Left lung (tissue), 10 donors: Measurements from ENCODE around the gene A4GALT. TPM values are rescaled to one million over a fixed set of nuclear protein-coding genes. Genes with fewer than 3 reads are reported as not detected.

Source experiments
- ATAC-seq: fragments of 200-7000 bp; cut with Tn5 transposase; one replicate; pipeline ENCODE4 v1.9.1; 2020; ENCODE audit warnings: moderate library complexity
- DNase-seq, 4 donors: peaks; one replicate each; pipeline ENCODE4 v3.0.0-alpha.2; 2013 to 2020
- H3K27ac ChIP-seq, 2 donors: fragments of 200-600 bp; sonication (generic) in 1 of 2; one replicate each; pipeline versions ENCODE4 v1.5.0 to v1.8.0; 2020 to 2021
- H3K27me3 ChIP-seq, 2 donors: fragments of 200-600 bp; sonication (generic) in 1 of 2; one replicate each; pipeline versions ENCODE4 v1.5.0 to v1.8.0; 2020 to 2021
- H3K36me3 ChIP-seq, 2 donors: fragments of 200-600 bp; sonication (generic) in 1 of 2; one replicate each; pipeline versions ENCODE4 v1.5.0 to v1.8.0; 2020 to 2021
- H3K4me1 ChIP-seq, 2 donors: fragments of 200-600 bp; one replicate each; pipeline ENCODE4 v1.8.0; 2021
- H3K4me3 ChIP-seq, 2 donors: fragments of 200-600 bp; sonication (generic) in 1 of 2; one replicate each; pipeline versions ENCODE4 v1.5.0 to v1.8.0; 2020 to 2021; ENCODE audit warnings: mild to moderate bottlenecking in 1 of 2
- H3K9me3 ChIP-seq, 2 donors: fragments of 200-600 bp; sonication (generic) in 1 of 2; one replicate each; pipeline versions ENCODE4 v1.5.0 to v1.8.0; 2020 to 2021
- intact Hi-C, 2 donors: fragments of 100-400 bp; cut with DNase I; formaldehyde crosslinking; loops; one replicate each; pipeline versions ENCODE4 v1.11.2 to v1.14.2; 2022
- polyA plus RNA-seq, 6 donors: library from polyadenylated mRNA; unstranded; fragments of 120-200 nt; gene quantifications; one replicate each; pipeline ENCODE4 v1.2.1, GENCODE V29; 2013; ENCODE audit not compliant: insufficient read length in 6 of 6
- total RNA-seq, 2 donors: library from RNA; stranded (reverse); fragmentation: NEBNext Ultra II Directional; extraction: Animal tissue kit (Norgen Biotek cat#: 25700); gene quantifications; one replicate each; pipeline ENCODE4 v1.2.1, GENCODE V29; 2021
- TF ChIP-seq, protein P1 (sequence below), 2 donors: fragments of 200-600 bp; sonication (generic) in 1 of 2; IDR thresholded peaks; one replicate each; pipeline versions ENCODE4 v1.5.0 to v1.8.0; 2021; ENCODE audit warnings: antibody characterized with exemption in 2 of 2
- donor health status: DM: no; HTN: yes; CAD: no.
- donor health status: DM: no; HTN: no; CAD: no.

Gene A4GALT
- total and polyA plus RNA-seq, 8 donors, result 1.9 to 21.3 (median 2.7) TPM

DNA sequence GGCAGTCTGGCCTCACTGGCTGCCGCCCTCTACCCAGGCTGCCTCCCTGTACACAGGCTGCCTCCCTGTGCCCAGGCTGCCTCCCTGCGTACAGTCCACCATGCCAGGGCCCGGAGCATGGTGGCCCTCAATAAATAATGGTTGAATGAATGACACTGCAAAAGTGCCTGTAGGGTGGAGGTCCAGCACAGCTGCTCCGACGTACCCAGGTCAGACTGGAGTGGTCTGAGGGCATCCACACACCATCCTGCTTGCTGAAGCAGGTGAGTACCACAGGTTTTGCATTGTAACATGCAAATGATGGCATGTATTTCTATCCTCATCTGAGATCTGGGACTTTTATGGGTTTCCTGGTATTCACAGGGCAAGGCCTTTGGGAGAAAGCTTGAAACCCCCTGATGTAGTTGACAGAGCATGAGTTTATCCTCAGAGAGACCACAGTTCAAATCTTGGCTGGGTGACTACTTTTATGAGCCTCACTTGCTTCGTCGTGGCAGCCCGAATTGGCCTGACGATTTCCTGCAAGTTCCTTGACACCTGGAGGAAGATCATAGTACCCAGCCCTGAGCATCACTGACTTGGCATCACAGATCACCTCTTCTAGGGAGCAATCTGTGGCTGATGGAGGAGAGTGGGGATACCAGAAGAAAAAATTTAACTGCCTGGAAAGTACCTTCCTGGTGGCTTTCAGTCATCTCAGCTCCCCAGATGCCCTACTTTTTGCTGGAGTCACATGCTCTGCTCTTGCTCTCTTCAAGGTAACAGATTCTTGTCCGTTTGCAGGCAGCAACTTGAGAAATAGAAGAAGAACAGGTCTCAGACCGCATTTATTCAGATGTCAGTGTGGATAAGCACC is 55.5 kb downstream of the A4GALT start:
- Histone ChIP-seq H3K27me3 (peaks cover 0 to 14% of the 10 kb centered on the region in 2 donors), H3K27ac (no peak overlapping the region), H3K9me3 (no peaks in the 10 kb centered on the region), H3K4me1 (peaks cover 0 to 11% of the 10 kb centered on the region in 2 donors), H3K36me3 (no peaks in the 10 kb centered on the region), H3K4me3 (no peak overlapping the region)
- intact Hi-C loops, result no loop called here
- TF ChIP-seq, protein P1, sequence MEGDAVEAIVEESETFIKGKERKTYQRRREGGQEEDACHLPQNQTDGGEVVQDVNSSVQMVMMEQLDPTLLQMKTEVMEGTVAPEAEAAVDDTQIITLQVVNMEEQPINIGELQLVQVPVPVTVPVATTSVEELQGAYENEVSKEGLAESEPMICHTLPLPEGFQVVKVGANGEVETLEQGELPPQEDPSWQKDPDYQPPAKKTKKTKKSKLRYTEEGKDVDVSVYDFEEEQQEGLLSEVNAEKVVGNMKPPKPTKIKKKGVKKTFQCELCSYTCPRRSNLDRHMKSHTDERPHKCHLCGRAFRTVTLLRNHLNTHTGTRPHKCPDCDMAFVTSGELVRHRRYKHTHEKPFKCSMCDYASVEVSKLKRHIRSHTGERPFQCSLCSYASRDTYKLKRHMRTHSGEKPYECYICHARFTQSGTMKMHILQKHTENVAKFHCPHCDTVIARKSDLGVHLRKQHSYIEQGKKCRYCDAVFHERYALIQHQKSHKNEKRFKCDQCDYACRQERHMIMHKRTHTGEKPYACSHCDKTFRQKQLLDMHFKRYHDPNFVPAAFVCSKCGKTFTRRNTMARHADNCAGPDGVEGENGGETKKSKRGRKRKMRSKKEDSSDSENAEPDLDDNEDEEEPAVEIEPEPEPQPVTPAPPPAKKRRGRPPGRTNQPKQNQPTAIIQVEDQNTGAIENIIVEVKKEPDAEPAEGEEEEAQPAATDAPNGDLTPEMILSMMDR (IDR thresholded peaks at IDR 0.05), result no peak
- DNase-seq (no peak), ATAC-seq (no peak)

DNA sequence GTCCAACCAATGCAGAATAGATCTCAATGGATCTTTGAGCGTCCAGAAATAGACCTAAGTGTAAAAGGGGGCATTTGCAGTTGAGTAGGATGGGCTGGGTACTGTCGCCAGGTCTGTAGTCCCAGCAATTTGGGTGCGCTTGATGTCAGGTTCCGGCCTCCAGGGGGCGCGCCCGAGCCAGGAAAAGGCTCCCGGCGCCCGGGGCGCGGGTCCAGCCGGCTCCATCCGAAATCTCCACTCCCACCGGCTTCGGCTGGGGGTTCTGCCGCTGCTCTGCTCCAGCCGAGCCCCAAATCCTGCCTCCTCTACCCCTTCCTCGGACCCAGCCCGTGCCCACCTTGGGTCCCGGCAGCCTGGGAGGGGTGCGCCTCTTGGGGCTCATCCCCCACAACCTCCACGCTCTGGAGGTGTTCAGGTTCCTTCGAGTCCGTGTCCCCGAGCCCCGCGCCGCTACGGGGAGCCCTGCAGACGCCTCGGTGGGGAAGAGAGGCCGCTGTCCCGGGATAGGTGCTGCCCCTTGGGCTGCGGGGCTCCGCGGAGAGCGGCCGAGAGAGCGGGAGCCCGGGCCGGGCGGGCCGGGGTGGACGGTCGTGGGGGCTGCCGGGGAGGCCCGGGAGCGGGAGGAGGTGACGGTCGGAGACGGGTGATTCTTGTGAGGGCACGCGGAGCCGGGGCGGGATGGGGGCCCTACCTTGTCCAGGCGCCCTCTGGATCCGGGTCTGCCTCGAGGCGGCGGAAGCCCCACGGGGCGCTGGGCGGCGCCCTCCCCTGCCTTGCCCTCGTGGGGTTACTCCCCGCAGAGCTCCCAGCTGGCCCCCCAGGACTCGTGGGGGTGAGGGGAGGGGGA is 58.5 kb downstream of the A4GALT start:
- intact Hi-C loops, result no loop called here
- DNase-seq (peak; percentile 70 to 97 (median 79)), ATAC-seq (peak; percentile 97)
- Histone ChIP-seq H3K4me1 (peaks cover 0 to 17% of the 10 kb centered on the region in 2 donors), H3K36me3 (no peaks in the 10 kb centered on the region), H3K9me3 (no peaks in the 10 kb centered on the region), H3K4me3 (peak overlapping the region; percentile 44 to 49), H3K27me3 (peaks cover 0 to 14% of the 10 kb centered on the region in 2 donors), H3K27ac (peak overlapping the region in 1 of 2 donors; percentile 11)
- TF ChIP-seq, protein P1 (IDR thresholded peaks at IDR 0.05), result peak; percentile 83 to 88

DNA sequence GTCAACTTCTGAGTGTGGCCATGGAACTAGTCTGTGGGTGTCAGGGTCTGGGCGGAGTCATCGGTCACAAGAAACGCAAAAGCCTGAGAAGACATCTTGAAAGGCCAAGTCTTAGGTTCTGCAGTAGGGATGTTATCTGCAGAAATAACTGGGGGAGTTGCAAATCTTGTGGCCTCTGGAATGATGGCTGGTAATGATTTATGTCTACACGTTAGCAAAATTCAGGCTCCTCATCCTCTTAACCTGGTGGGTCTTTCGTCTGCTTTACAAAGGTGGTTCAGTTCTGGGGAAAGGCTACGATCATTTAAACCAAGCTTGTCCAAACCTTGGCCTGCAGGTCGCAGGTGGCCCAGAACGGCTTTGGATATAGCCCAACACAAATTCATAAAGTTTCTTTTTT is 64.1 kb downstream of the A4GALT start:
- ATAC-seq, result no peak
- H3K27ac ChIP-seq, result no peak overlapping the region
- H3K36me3 ChIP-seq, result no peaks in the 10 kb centered on the region
- DNase-seq, result no peak
- H3K4me3 ChIP-seq, result no peak overlapping the region
- H3K9me3 ChIP-seq, result no peaks in the 10 kb centered on the region
- H3K4me1 ChIP-seq, result peaks cover 0 to 11% of the 10 kb centered on the region in 2 donors
- TF ChIP-seq, protein P1 (IDR thresholded peaks at IDR 0.05), result no peak
- H3K27me3 ChIP-seq, result no peaks in the 10 kb centered on the region
- intact Hi-C loops, result no loop called here

DNA sequence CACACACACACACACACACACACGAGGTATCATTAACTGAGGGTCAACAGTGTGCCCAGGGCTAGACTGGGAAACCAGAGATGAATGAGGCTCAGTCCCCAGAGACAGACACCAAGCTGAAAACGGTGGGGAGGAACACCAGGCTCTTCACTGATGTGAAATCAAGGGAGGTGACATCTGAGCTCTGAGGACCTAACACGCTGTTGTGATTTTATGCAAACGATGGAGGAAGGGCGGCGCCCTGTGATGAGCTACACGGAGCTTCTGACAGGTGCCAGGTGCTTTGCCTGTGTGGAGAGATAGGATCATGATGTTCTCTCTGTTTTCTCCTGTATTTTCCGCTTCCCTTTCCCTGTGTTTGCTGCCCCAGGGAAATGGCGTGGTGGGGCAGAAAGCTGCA is 65.0 kb downstream of the A4GALT start:
- TF ChIP-seq, protein P1 (IDR thresholded peaks at IDR 0.05), result no peak
- Histone ChIP-seq H3K9me3 (no peaks in the 10 kb centered on the region), H3K4me3 (no peak overlapping the region), H3K36me3 (no peaks in the 10 kb centered on the region), H3K27ac (no peak overlapping the region), H3K27me3 (no peaks in the 10 kb centered on the region), H3K4me1 (peaks cover 0 to 11% of the 10 kb centered on the region in 2 donors)
- ATAC-seq (no peak), DNase-seq (peak in 1 of 4 donors; percentile 13)
- intact Hi-C loops, result no loop called here
